Measurements from ENCODE around the gene ABCG5.

Gene ABCG5

DNA sequence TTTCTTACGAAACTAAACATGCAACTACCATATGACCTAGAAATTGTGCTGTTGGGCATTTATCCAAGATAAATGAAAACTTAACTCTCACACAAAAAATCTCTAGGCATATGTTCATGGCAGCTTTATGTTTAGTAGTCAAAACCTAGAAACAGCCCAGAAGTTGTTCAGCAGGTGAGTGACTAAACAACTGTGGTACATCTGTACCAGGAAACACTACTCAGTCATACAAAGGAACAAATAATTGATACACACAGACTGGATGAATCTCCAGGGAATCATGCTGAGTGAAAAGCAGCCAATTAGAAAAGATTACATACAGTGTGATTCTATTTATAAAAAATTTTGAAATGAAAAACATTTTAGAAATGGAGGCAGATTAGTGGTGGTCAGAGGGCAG lies 35.5 kb downstream of the ABCG5 start:
- no peak for DNase-seq

DNA sequence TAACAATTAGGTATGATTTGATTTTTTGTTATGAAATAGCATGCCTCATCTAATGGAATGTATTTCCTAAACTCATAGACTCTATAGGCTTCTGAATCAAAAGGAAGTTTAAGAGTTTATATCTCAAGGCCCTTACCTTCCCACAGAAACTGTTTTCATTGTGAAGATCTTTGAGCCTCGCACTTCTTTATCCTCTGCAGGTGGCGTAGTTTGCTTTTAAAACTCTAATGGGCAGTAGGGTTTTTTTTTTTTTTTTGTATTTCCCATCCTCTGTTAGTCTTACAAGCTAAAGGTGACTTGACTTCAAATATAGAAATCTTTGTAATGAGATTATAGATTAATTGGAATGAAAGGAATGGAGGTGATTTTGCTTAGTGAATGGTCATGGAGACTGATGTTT lies 36.5 kb downstream of the ABCG5 start:
- DNase-seq, result no peak

DNA sequence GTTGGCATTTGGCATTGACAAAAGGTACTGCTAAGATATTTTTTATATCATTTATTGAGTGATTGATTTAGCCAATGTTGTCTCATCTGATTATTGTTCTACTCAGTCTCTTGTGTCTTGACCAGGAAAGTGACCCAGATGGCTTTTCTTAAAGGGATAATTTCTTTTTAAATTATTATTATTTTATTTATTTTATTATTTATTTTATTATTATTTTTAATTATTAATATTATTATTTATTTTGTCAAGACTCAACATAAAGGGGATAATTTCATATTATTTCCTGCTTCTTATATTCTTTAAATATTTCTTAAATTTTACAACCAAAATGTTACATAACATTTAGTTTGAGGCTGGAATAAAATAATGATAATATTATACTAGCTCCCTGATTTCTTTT lies 37.7 kb downstream of the ABCG5 start:
- no peak for DNase-seq

- DNase-seq, result no peak
Observed at GRCh38 chr2:43798300-43798699, 40.3 kb downstream of the ABCG5 start.

- no peak for DNase-seq
Observed at GRCh38 chr2:43796206-43796605, 42.4 kb downstream of the ABCG5 start.

DNA sequence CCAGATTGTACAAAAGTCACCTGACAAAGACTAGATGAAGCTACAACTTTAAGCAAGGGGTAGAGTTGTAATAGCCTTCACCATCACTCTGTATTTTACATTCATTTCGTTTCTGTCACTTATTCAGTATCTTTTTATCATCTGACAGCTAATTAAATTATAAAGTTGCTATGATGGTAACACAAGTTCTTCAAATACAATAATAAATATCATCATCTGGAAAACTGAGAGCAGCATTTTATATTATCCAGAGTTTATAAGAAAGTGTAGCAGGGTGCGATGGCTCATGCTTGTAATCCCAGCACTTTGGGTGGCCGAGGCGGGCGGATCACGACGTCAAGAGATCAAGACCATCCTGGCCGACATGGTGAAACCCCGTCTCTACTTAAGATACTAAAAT lies 43.7 kb downstream of the ABCG5 start:
- no peak for DNase-seq

DNA sequence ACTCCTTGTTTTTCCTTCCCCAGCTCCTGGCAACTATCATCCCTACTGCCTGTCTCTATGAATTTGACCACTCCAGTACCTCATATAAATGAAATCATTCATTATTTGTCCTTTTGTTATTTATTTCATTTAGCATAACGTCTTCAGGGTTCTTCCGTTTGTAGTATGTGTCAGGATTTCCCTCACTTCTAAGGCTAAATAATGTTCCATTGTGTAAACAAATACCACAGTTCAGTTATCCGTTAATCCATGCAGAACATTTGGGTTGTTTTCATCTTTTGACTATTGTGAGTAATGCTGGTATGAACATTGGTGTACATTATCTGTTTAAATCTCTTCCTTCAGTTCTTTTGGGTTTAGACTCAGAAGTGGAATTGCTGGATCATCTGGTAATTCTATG lies 46.0 kb downstream of the ABCG5 start:
- DNase-seq, result no peak

DNA sequence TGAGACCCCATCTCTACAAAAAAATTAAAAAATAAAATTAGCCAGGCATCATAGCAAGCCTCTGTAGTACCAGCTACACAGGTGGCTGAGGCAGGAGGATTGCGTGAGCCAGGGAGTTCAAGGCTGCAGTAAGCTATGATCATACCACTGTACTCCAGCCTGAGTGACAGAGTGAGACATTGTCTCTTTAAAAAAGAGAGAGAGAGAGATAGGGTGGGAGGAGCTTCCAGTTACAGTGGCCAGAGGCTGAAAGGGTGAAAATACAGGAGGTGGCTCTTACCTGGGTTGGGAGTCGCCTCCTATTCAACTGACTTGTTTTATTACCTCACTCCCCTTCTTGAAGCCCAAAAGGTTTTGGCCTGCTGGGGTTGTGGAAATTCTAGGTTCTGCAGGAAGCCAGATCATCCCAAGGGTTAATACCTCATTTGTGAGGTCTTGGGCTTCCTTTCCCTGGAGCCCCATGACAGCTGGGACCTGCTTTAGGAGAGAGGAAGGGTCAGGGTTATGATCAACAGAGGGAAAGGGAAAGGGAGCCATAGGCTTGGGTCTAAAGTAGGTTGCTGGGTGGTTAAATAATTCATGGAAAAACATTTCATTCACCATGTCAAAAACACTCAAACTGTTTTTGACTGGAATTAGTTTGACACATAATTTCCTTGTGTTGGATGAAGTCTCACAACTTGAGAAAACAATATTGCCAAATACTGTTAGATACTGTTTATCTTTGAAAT lies 47.4 kb downstream of the ABCG5 start:
- DNase-seq, result no peak

GRCh38 chr2:43790147-43790546 lies 48.5 kb downstream of the ABCG5 start:
- DNase-seq, result no peak

DNA sequence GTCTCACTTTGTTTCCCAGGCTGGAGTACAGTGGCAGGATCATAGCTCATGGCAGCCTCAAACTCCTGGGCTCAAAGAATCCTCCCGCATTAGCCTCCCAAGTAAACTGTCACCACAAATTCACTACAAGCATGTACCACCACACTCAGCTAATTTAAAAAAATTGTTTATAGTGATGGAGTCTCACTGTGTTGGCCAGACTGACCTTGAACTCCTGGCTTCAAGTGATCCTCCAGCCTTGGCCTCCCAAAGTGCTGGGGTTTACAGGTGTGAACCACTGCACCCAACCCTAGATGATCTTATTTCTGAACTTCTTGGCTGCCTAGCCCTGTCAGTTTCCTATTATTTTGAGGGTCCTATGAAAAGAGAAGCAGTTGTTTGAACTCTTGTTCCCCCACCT lies 50.0 kb downstream of the ABCG5 start:
- DNase-seq, result no peak

DNA sequence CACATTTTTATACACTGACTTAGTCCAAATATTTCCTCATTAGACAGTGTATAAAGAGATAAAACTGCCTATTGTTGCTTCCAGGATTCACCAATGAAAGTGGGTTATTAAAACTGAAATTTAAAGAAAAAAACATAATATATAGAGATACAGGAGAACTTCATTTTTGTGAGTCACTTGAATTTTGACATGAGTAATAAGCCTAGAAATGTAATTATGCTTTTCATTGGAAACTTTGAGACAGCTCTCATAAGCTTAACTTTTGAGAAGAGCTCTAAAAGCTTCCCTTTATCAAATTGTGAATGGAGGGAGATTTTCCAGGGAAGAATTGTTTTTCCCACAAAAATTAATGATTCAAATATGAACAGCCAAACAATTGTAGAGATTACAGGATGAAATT lies 50.7 kb downstream of the ABCG5 start:
- no peak for DNase-seq

DNA sequence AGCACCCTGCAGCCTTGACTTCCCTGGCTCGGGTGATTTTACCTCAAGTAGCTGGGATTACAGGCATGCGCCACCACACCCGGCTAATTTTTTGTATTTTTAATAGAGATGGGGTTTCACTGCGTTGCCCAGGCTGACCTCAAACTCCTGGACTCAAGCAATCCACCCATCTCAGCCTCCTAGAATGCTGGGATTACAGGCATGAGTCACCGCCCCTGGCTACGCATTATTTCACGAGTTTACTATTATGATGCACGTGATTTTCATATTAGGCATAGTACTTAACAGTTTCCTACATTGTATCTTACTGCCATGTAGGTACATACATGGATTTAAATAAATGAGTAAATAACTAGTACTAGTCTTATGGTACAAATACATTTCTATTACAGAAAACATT lies 60.4 kb downstream of the ABCG5 start:
- no peak for DNase-seq

DNA sequence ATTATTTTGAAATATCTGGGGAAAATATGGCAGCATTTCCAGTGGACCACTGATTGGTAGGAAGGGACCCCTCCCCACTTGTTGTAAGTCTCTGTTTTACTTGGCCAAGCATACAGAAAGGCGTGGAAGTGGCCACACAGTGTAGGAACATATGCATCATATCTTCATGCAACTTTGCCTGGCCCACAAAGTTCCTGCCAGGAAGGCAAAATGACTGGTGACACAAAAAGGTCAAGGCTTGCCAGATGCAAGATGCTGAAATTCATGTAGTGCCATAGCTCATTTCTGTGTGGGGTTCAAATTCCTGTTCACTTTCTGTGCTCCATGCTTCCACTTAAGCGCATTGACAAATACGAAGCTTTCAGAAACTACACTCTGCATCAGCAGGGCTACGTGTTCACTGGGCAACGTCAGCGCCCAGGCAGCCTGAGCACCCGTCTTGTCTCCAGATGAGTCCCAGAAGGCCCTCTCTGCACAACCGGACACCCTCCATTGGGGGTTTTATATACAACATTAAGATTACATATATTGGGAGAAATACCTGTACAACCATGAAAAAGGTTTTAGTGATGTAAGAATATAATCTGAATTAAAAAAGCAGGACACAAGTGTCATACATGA lies 61.2 kb downstream of the ABCG5 start:
- DNase-seq, result no peak

- no peak for DNase-seq
Observed at GRCh38 chr2:43776324-43776723, 62.3 kb downstream of the ABCG5 start.

DNA sequence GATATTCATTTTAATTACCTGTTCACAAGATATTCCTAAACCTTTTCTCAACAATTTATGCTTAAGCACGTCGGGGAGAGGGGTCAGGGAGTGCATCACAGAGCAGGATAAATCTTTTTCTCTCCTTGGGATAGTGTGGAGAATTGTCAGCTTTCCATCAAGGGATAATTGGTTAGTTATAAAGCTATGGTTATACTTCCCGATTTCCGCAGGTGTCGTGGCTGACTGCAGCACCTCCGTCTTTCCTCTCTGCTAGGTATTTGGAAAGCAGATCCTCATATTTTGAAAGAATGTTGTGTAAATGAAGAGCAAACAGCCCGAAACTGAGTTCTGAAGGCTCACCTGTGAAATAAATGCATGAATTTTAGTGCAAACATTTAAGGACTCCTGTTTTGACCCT lies 64.0 kb downstream of the ABCG5 start:
- DNase-seq, result no peak

DNA sequence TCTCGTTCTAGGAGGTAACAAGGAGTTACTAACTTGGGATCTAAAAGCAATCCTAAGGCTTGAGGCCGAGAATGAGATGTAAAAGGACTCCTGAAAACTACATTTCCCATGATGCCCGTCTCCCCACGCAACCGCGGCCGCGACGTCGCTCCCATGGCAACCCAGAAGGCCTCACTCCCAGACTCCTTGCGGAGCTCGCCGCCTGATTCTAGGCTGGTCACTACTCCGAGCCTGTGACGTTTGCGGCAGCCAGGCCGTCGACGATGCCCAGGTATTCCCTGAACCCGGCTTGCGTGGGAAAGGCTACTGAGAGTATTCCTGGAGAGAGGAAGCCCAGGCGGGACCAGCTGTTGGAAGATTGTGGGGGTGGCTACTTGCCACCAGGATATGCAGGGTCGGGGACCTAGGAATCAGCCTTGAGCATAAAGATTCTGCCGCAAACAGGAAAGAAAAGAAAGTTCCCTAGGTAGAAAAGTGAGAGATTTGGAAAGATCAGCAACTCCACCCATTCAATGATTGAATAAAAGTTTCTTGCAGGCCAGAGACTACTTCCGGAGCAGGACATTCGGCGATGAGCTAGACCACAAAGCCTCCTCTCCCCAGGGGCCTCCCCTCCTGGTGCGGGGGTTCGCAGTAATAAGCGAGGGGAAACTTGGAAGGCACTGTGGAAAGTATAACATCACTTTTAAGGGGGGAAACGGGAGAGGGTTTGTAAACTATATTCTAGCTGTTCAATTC lies 64.6 kb downstream of the ABCG5 start, which contains the start of gene DYNC2LI1:
Gene DYNC2LI1 (plus strand): TSS at position 164 of the 738 bp plus-strand sequence. CDS start 100 bp downstream, at position 264.
- peak; percentile 52 to 75 for DNase-seq

DNA sequence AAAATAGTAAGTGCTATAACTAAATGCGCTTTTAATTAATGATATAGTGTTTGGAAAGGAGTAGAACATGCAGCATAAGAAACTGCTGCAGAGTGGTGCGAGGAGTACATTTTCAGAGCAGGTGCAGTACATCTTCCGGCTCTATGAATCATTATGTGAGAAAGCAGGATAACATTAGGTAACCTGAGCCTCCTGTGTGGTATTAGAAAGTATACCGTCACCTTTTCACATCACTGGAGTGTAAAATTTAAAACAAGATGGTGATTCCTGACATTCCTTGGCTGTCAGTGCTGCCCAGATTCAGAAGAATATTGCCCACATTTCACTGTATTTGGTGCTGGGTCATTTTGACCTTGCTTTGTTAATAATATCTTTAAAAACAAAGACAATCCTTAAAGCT lies 72.6 kb downstream of the ABCG5 start:
- no peak for DNase-seq

GRCh38 chr2:43764086-43764705 lies 74.4 kb downstream of the ABCG5 start:
- no peak for DNase-seq

- DNase-seq, result no peak
Observed at GRCh38 chr2:43763091-43763490, 75.5 kb downstream of the ABCG5 start.
